ENCODE measurements around the gene GPX4. TPM values are rescaled to one million over a fixed set of nuclear protein-coding genes. Genes with fewer than 3 reads are reported as not detected.

Gene GPX4
- total and polyA plus RNA-seq, 2 experiments from 2014 or later: 351 to 573 TPM

- no peak for TF ChIP-seq CTCF (conservative IDR thresholded peaks at IDR 0.05; ENCODE audit: low read depth in 2 of 2)
- TF ChIP-seq JUNB (IDR thresholded peaks at IDR 0.05; ENCODE audit: unreplicated experiment): no peak
- no peak for TF ChIP-seq REST (IDR thresholded peaks at IDR 0.05; ENCODE audit: unreplicated experiment)
- TF ChIP-seq NANOG (IDR thresholded peaks at IDR 0.05; ENCODE audit: borderline replicate concordance): no peak
- TF ChIP-seq ZNF331 (CRISPR knock-in tag; IDR thresholded peaks at IDR 0.05; ENCODE audit: low read depth): no peak
- TF ChIP-seq EZH2phosphoT487 (IDR thresholded peaks at IDR 0.05; ENCODE audit: unreplicated experiment): no peak
- TF ChIP-seq STAT1 (IDR thresholded peaks at IDR 0.05; ENCODE audit: unreplicated experiment): no peak
- TF ChIP-seq ZNF114 (CRISPR knock-in tag; IDR thresholded peaks at IDR 0.05): no peak
These were observed 27.8 kb upstream of the GPX4 start (continued) for GRCh38 chr19:1076046-1076386.

- no peaks in the 10 kb centered on the region for H3K9me3 Mint-ChIP-seq
- peaks cover 4% of the 10 kb centered on the region; the same call in 1 of the 2 replicates for H3K36me3 ChIP-seq (ENCODE audit: insufficient read depth)
- H3K4me2 ChIP-seq: no peak overlapping the region
- H3K4me3 Mint-ChIP-seq: no peak overlapping the region
- H3K27ac ChIP-seq (ENCODE audit: low read depth): no peak overlapping the region
- H3F3A ChIP-seq (replicated peaks; ENCODE audit: low read depth): peaks cover 17% of the 10 kb centered on the region
- 0 out of 2 replicates have a peak, but pooled peaks cover 1% of the 10 kb centered on the region for H3K27me3 ChIP-seq (ENCODE audit: insufficient read depth)
- H3K4me1 Mint-ChIP-seq: peaks cover under 1% of the 10 kb centered on the region; the same call in 1 of the 3 replicates
- ATAC-seq: no peak
- no peaks in the 10 kb centered on the region; the same call in 1 of the 2 replicates for H3K4me1 ChIP-seq (ENCODE audit: insufficient read depth)
- no peak overlapping the region for H3K27ac Mint-ChIP-seq
- peaks cover 35% of the 10 kb centered on the region for H3K36me3 Mint-ChIP-seq (ENCODE audit: low read depth)
- no peak for DNase-seq (ENCODE audit: low spot score)
- 0 out of 2 replicates have a peak, but pooled peaks cover 4% of the 10 kb centered on the region for H3K79me2 ChIP-seq (replicated peaks; ENCODE audit: insufficient read depth)
- H3K4me3 ChIP-seq: no peak overlapping the region
- no peaks in the 10 kb centered on the region for H3K9me2 ChIP-seq (ENCODE audit: insufficient read depth)
- peaks cover 10% of the 10 kb centered on the region for H3K27me3 Mint-ChIP-seq (ENCODE audit: insufficient read depth, low read depth, poor library complexity)
- no peak overlapping the region for H2AFZ ChIP-seq
- 0 out of 2 replicates have a peak, but pooled peaks cover 1% of the 10 kb centered on the region for H4K20me1 ChIP-seq (replicated peaks; ENCODE audit: insufficient read depth)
- no peak for TF ChIP-seq EZH2phosphoT487 (IDR thresholded peaks at IDR 0.05; ENCODE audit: unreplicated experiment)
- TF ChIP-seq REST (IDR thresholded peaks at IDR 0.05; ENCODE audit: unreplicated experiment): no peak
- TF ChIP-seq STAT1 (IDR thresholded peaks at IDR 0.05; ENCODE audit: unreplicated experiment): no peak
- TF ChIP-seq NANOG (IDR thresholded peaks at IDR 0.05; ENCODE audit: borderline replicate concordance): no peak
- no peak for TF ChIP-seq CTCF (conservative IDR thresholded peaks at IDR 0.05; ENCODE audit: low read depth in 2 of 2)
- TF ChIP-seq ETS1 (IDR thresholded peaks at IDR 0.05): no peak
- no peak for TF ChIP-seq CREB1 (CRISPR knock-in tag; IDR thresholded peaks at IDR 0.05; ENCODE audit: low read depth)
- no peak for TF ChIP-seq POLR2AphosphoS5 (IDR thresholded peaks at IDR 0.05; ENCODE audit: low read depth)
- no peak for TF ChIP-seq ZNF331 (CRISPR knock-in tag; IDR thresholded peaks at IDR 0.05; ENCODE audit: low read depth)
These were observed 26.8 kb upstream of the GPX4 start for GRCh38 chr19:1076951-1077350.
